ENCODE results near the gene CSTPP1. TPM values are rescaled to one million over a fixed set of nuclear protein-coding genes. Genes with fewer than 3 reads are reported as not detected.

CSTPP1 gene
- total RNA-seq, 4 donors from 2014 or later: 31.8 to 42.1 (median 39.1) TPM

- Histone ChIP-seq H3K36me3 (no peaks in the 10 kb centered on the region), H3K27ac (no peak overlapping the region), H3K4me3 (no peak overlapping the region), H3K27me3 (no peaks in the 10 kb centered on the region), H3K4me1 (peaks cover 0 to 13% (median 0%) of the 10 kb centered on the region in 4 donors), H3K9me3 (no peaks in the 10 kb centered on the region)
- TF ChIP-seq POLR2A (IDR thresholded peaks at IDR 0.05) (no peak), CTCF (IDR thresholded peaks at IDR 0.05) (no peak)
- no peak for DNase-seq
These were observed 63.5 kb downstream of the CSTPP1 start for GRCh38 chr11:47000033-47000432.

DNA sequence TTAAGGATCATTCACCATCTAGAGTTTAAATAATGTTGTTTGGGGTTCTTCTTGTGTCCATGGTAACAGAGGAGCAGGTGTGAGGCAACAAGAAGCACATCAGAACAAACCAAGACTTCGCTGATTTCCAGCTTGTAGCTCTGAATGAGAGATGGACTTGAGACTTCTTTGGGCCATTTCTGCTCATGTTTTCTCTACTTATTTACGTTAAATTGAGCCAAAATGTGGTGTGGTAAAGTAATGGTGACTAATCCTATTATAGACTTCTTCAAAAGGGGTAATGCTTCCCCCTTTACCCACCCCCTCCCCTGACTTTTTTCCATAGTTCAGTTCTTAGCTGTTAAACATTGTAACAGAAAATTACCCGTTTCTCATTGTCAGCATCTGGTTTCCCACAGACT, 65.2 kb downstream of the CSTPP1 start:
- DNase-seq: no peak
- Histone ChIP-seq H3K27ac (peak overlapping the region in 1 of 4 donors; percentile 4), H3K36me3 (no peaks in the 10 kb centered on the region), H3K27me3 (no peaks in the 10 kb centered on the region), H3K9me3 (no peaks in the 10 kb centered on the region), H3K4me1 (peaks cover 0 to 19% (median 0%) of the 10 kb centered on the region in 4 donors), H3K4me3 (no peak overlapping the region)
- TF ChIP-seq CTCF (IDR thresholded peaks at IDR 0.05) (no peak), POLR2A (IDR thresholded peaks at IDR 0.05) (no peak)

DNA sequence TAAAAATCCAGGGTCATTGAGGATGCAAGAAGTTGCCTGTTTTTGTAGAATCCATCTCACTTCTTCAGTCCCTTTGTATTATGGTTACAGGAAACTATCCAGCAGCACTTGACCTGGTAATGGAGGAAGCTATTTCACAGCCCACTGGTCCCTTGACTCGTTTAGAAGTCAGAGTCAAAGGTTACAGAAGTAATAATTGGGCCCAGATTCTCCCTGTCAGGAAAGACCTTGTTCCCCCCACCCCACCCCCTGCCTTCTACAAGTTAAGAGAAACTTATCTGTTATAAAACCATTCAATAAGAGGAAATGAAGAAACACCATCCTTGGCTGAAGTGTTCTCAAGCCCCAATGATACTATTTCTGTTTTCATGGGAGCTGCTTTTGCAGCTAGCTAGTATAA, 65.8 kb downstream of the CSTPP1 start:
- TF ChIP-seq POLR2A (IDR thresholded peaks at IDR 0.05) (no peak), CTCF (IDR thresholded peaks at IDR 0.05) (no peak)
- Histone ChIP-seq H3K27ac (peak overlapping the region in 1 of 4 donors; percentile 4), H3K9me3 (no peaks in the 10 kb centered on the region), H3K27me3 (no peaks in the 10 kb centered on the region), H3K36me3 (no peaks in the 10 kb centered on the region), H3K4me3 (no peak overlapping the region), H3K4me1 (peaks cover 0 to 19% (median 0%) of the 10 kb centered on the region in 4 donors)
- no peak for DNase-seq

DNA sequence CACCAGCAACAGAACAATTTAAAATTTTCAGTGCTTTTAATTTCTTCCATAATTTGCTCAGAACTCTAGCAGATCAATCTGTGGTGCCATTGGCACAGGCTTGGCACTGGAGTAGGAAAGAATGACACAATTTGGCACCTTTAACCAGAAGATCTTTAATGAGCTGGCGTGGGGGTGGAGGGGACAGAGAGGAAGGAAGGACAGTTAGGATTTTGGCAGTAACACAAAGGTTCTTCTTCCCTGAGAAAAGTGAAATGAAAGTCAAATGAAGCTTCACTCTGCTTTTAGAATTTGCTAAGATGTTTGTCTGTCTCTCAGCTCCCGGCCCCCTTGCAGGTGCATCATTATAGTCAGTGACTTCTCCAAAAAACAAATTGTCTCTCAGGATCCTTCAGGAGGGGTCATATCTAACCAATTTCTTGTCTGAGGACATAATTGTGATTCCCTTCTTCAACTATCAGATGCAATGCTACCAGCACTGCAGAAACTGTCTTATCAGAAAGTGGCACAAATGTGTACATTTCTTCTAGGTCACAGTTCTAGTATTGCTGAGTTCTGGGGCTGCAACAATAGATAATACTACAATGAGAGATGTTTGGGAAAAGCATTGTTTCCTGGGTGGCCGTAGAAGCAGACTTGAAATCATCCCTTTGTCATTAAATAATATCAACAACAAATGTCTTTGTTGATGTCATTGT, 66.8 kb downstream of the CSTPP1 start:
- H3K4me3 ChIP-seq: no peak overlapping the region
- no peak overlapping the region for H3K27ac ChIP-seq
- peaks cover 0 to 19% (median 0%) of the 10 kb centered on the region in 4 donors for H3K4me1 ChIP-seq
- no peaks in the 10 kb centered on the region for H3K36me3 ChIP-seq
- H3K27me3 ChIP-seq: no peaks in the 10 kb centered on the region
- no peak for DNase-seq
- no peaks in the 10 kb centered on the region for H3K9me3 ChIP-seq
- no peak for TF ChIP-seq CTCF (IDR thresholded peaks at IDR 0.05)
- no peak for TF ChIP-seq POLR2A (IDR thresholded peaks at IDR 0.05)

DNA sequence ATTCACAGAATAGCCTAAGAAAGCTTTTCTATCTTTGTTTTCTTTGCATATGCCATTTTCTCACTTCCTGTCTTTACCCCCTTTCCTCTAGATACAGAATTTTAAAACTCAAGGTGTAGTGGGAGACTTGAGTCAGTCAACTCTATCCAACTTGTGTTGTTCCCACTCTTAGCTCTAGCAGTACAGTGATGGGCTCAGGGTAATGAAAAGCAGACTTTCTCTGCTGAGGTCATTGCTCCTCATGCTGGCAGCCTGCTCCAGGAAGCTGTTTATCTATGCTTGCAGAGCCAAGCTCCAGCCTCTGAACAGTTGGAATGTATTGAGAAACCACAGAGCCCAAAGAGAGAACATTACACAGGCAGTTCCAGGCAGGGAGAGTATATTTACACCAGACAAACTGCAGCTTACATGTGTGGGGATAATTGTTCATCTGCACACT, 68.1 kb downstream of the CSTPP1 start:
- Histone ChIP-seq H3K27ac (peak overlapping the region in 2 of 4 donors; percentile 14 to 65), H3K36me3 (no peaks in the 10 kb centered on the region), H3K4me3 (no peak overlapping the region), H3K9me3 (no peaks in the 10 kb centered on the region), H3K27me3 (no peaks in the 10 kb centered on the region), H3K4me1 (peaks cover 0 to 19% (median 0%) of the 10 kb centered on the region in 4 donors)
- no peak for TF ChIP-seq POLR2A (IDR thresholded peaks at IDR 0.05)
- no peak for TF ChIP-seq CTCF (IDR thresholded peaks at IDR 0.05)
- DNase-seq: peak; percentile 21 to 74 (median 50)

Measured in Peyer's patch (tissue), 4 donors.